GM04504 (cell line): ENCODE results near the gene ESRRG.
"Not testable (repeated sequence)": the region's sequence is repeated elsewhere in the genome, so short reads cannot be mapped to it uniquely, and the experiment has no call there.

Source experiments
- DNase-seq: peaks from one replicate; pipeline ENCODE4 v3.0.0-alpha.2; 2012; ENCODE audit warnings: low read depth

Gene ESRRG

DNA sequence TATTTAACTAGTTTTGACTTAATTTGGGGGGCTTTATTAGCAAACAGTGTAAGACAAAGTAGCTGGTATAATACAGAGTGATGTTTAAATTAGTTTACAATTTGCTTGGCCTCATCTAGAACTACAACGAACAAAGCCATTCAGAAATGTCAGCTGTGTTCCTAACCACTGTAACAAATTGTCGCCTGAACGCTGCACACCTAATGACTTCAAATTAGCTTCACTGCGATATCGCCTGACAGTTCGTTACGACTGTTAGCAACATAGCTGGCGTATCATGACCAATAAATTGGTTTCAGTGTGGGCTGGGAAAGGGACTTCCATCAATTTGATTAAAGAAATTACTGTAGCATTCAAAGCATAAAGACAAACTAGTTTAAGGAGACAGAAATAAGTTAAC is 160.1 kb downstream of the ESRRG start:
- DNase-seq = no peak

DNA sequence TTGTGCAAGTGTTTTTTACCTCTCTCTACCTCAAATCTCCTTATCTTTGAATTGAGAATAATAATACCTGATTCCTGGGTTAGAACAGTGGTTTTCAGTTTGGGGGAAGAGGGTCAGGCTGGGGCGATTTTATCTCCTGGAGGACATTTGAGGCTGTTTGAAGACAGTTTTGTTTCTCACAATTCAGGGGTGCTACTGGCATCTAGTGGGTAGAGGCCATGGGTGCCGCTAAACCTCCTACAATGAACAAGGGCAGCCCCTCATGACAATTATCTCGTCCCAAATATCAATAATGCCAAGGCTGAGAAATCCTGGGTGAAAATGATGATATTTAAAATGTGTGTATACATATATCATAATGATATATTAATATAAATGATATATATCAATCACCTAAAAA is 160.8 kb downstream of the ESRRG start:
- no peak for DNase-seq

DNA sequence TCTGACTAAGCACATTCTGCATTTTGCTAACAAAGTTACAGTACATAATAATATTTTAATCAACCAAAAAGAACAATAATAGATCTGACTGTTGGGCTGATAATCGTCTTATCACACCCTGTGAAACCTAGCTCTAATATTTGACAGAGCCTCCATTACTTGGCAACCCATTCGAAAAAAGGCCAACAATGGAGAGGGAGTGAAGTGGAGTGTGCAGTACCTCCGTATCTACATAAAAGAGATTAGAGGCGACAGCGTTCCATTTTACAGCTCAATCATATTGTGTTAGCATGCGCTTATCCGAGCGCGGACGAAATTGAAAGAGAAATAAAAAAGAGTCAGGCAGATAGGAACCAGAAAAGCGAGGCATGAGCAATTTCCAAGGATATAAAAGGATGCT is 162.7 kb downstream of the ESRRG start:
- DNase-seq = no peak

- DNase-seq = no peak
These were observed 163.9 kb downstream of the ESRRG start for GRCh38 chr1:216559359-216559758.

DNA sequence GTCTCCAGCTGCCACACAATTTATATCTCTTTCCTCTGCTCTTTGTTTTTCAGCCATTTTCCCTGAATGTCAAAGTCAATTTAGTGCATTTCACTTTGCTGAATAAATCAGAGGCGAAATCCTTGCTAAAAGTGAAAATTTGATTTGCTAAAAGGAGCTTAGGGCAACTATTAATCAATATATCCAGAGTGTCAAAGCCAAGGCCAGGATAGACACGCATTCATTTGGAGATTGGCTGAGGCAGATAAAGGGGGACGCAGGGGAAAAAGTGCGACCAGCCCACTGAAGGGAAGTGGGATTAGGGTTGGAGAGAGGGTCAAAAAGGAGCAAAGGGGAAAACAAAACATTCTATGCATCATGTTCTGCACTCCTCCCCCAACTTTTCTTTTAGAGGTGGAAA is 167.6 kb downstream of the ESRRG start:
- no peak for DNase-seq

DNA sequence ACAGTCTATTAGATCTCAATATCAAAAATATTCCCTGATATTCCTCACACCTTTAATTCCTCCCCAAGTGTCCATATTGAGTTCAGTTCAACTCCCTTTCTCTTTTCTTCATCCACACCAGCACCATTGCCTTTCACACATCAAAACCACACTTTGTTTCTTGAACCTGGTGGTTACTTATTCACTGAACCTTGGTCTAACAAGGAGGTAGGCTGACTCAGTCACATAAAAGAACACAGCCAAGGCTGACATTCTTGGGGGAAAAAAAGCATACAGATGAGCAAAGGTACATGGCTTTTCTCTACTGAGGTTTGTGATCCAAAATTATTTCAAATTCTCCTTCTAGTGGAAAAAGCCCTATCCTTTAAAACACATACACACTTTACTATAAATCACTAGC is 168.3 kb downstream of the ESRRG start:
- DNase-seq = no peak

GRCh38 chr1:216553766-216554165 is 169.5 kb downstream of the ESRRG start:
- no peak for DNase-seq

DNA sequence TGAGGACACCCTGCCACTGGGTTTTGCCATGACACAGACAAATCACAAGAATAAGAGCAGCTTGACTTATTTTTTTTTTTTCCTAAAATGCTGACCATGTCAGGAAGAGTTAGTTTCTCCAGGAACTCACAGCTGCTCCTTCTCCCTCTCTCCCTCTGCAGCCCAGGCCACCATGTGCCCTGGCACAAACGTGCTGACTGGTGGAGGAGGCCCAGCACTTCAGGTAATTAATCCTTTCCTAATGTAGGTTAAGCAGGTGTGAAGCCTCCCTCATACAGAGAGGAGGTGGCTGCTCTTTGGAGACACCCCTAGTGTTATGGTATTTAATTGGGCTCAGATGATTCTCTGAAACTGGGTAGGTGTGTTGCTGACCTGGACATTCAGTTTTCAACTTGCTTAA is 170.2 kb downstream of the ESRRG start:
- DNase-seq = no peak

DNA sequence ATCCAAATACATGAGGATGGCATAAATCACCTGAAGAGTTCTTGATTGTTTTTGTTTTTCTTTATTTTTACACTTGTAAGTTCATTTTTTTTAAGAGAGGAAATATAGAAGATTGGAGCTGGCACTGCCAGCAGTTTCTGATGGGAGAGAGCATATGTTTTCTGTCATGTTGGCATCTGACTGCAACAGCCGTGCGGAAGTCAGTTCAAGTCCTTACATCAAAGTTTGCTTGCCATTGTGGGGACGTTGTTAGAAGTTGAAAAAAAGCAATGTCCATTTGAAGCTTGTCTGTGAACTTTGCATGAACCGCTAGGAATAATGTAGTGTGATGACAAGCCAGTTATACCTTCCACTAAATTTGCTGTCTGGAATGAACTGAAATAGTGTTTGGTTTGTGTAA is 173.4 kb downstream of the ESRRG start:
- DNase-seq = no peak

- DNase-seq = no peak
These were observed 180.5 kb downstream of the ESRRG start for GRCh38 chr1:216542741-216543140.

GRCh38 chr1:216542263-216542662 is 181.0 kb downstream of the ESRRG start:
- DNase-seq = no peak

DNA sequence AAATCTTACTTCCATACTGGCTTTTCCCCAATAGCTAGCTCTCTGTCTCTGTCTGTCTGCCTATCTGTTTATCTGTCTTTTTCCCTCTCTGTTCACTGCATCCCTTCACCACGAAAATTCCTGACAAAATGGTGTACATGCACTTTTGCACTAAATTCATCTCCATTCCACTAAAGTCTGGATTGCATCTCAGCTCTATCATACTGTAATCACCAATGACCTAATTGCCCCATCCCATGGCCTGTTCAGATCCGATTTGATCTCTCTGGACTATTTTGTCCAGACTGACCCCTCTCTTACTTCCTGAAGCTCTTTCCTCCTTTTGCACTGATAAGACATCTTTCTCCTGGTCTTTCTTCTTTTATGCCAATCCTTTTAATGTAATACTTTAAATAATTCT is 187.5 kb downstream of the ESRRG start:
- DNase-seq = no peak

GRCh38 chr1:216535059-216535458 is 188.2 kb downstream of the ESRRG start:
- no peak for DNase-seq

- DNase-seq = no peak
These were observed 189.5 kb downstream of the ESRRG start for GRCh38 chr1:216533776-216534175.

GRCh38 chr1:216532251-216532798 is 190.9 kb downstream of the ESRRG start:
- DNase-seq = no peak

DNA sequence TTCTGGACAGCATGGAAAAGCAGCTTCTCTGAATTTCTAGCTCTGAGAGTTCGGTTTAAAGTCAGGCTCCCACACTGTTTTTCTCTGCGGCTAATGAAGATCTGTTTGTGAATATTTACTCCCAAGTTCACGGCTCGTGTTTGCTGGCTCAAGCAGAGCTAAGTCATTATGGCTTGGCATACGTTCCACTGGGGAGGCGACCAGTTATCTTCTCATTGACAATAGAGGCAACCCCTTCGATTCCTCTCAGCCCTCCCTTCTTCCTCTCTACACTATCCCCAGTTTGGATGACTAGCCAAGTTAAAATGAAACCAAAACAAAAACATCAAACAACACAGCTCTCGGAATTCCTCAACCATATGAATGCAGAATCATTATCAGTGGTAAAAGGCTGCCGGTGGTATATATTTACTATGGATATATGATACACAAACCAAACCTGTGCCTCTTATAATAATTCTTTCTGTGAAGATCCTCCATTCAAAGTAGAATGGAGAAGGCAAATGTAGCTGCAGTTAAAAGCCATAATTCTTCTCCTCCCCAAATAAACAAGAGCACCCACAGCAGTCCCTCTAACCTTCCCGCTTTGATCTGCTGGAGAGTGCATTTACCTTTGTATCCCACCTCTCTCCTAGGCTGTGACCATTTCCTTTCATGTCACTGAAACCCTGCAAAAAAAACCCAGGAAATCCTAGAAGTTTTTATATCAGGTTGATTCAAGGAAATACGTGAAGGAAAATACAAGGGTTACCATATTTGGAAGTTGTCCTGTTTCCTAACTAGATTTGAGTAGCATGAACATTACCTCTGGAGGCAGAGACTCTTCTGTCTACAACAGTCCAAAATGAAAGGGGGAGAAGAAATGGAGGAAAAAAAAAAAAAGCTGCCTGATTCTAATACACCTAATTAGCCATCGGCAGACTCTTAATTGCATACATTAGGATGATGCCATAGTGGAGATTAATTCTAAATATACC is 191.7 kb downstream of the ESRRG start:
- DNase-seq = no peak

DNA sequence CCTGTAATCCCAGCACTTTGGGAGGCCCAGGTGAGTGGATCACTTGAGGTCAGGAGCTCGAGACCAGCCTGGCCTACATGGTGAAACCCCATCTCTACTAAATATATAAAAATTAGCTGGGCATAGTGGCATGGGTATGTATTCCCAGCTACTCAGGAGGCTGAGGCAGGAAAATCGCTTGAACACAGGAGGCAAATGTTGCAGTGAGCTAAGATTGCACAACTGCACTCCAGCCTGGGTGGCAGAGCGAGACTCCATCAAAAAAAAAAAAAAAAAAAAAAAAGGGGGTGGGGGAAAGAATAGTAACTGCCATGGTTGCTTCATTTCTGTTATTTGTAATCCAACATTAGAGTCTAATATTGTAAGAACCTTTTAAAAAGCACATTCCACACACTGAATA is 193.4 kb downstream of the ESRRG start:
- not testable (repeated sequence) for DNase-seq

DNA sequence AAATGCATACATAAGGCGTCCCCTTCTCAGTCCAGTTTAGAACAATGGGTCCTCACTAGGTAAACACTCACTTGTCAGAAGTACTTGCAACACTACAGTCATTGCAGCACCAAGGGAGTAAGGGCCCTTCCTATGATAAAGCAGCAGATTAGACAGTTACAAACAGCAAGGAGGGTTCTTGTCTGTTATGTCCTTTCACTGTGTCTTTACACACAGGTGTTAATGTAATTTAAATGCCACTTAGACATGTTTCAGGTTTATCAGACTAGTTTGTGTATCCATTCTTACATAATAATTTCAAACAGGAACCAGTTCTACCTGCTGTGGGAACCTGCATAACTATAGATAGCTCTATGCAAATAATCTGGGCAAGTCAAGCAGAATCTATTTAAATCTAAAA is 194.4 kb downstream of the ESRRG start:
- DNase-seq = no peak

- no peak for DNase-seq
These were observed 199.6 kb downstream of the ESRRG start for GRCh38 chr1:216523449-216524190.

DNA sequence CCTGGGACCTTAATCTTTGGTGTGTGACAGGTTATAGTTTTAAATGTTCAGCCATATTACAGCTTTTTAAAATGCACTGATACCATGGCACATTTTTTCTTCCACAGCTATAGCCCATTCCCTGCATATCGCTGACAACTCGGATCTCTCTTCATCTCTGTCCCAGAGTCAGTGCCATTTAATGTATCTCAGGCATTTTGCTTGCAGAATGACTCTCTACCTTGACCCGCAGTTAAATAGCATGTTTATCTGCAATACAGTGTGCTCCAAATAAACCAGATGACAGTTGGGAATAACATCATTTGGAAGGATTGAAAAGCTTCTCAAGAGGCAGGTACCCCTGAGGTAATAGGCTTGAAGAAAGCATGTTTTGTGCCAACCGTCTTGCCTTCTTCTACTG is 200.2 kb downstream of the ESRRG start:
- DNase-seq = no peak

DNA sequence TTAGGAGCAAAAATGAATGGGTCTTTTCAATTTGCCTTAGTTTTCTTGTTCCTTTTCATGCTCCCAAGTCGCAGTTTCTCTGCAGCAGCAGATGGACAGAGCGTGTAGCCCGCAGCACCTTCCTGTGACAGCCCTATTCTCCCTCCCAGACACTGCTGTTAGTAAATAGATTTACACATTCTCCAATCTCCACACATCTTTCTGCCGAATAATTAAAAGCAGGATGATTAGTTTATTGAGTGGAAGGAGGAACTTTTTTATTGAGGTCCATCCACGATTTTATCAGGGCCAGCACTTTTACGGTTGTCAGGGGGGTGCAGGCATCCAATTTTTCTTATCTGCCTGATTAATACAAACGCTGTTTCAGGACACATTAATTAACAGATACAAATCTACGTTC is 201.8 kb downstream of the ESRRG start:
- DNase-seq = no peak

- no peak for DNase-seq
These were observed 204.2 kb downstream of the ESRRG start for GRCh38 chr1:216518844-216519627.
